SK-N-SH treated with all-trans-retinoic acid at 6 μM for 48 hours (cell line): ENCODE data around the gene WNT3.

Experiments
- CSDC2 ChIP-seq: fragments of 250-450 bp; sonication (Bioruptor Pico); IDR thresholded peaks from 2 replicates; pipeline ENCODE4 v1.5.0; 2020; ENCODE audit warnings: mild to moderate bottlenecking, moderate library complexity
- ESRRG ChIP-seq: fragments of 250-450 bp; sonication (Bioruptor Pico); IDR thresholded peaks from 2 replicates; pipeline ENCODE4 v1.6.1; 2021; ENCODE audit warnings: mild to moderate bottlenecking
- GLIS3 ChIP-seq: fragments of 250-450 bp; sonication (Bioruptor Pico); IDR thresholded peaks from 2 replicates; pipeline ENCODE4 v1.5.0; 2020; ENCODE audit warnings: mild to moderate bottlenecking, moderate library complexity
- ISL1 ChIP-seq: fragments of 250-450 bp; sonication (Bioruptor Pico); IDR thresholded peaks from 2 replicates; pipeline ENCODE4 v2.1.2; 2022; ENCODE audit warnings: mild to moderate bottlenecking, moderate library complexity
- PATZ1 ChIP-seq: fragments of 250-450 bp; sonication (Bioruptor Pico); IDR thresholded peaks from 2 replicates; pipeline ENCODE4 v1.8.0; 2020; ENCODE audit warnings: mild to moderate bottlenecking, moderate library complexity, borderline replicate concordance
- POU6F1 ChIP-seq: fragments of 250-450 bp; sonication (Bioruptor Pico); IDR thresholded peaks from 2 replicates; pipeline ENCODE4 v1.8.0; 2021; ENCODE audit warnings: low read depth, mild to moderate bottlenecking, moderate library complexity, borderline replicate concordance
- PPARA ChIP-seq: fragments of 250-450 bp; sonication (Bioruptor Pico); IDR thresholded peaks from 2 replicates; pipeline ENCODE4 v1.5.0; 2020; ENCODE audit warnings: mild to moderate bottlenecking, borderline replicate concordance
- RARB ChIP-seq: fragments of 250-450 bp; sonication (Bioruptor Pico); IDR thresholded peaks from 2 replicates; pipeline ENCODE4 v1.8.0; 2021; ENCODE audit warnings: mild to moderate bottlenecking, moderate library complexity
- ZC3H10 ChIP-seq: fragments of 250-450 bp; sonication (Bioruptor Pico); IDR thresholded peaks from 2 replicates; pipeline ENCODE4 v1.5.1; 2021; ENCODE audit warnings: mild to moderate bottlenecking, moderate library complexity
- ZFP3 ChIP-seq: fragments of 250-450 bp; sonication (Bioruptor Pico); IDR thresholded peaks from 2 replicates; pipeline ENCODE4 v1.5.0; 2020; ENCODE audit warnings: mild to moderate bottlenecking, moderate library complexity
- ZNF565 ChIP-seq: fragments of 450-650 bp; formaldehyde crosslinking; conservative IDR thresholded peaks from 2 replicates; pipeline ENCODE4 v1.5.0; 2020; ENCODE audit warnings: low read depth, mild to moderate bottlenecking, moderate library complexity
- ZNF8 ChIP-seq: fragments of 450-650 bp; formaldehyde crosslinking; IDR thresholded peaks from 2 replicates; pipeline ENCODE4 v1.5.0; 2020; ENCODE audit warnings: mild to moderate bottlenecking, moderate library complexity
- TF ChIP-seq, protein P1 (sequence below): fragments of 250-450 bp; sonication (Bioruptor Pico); IDR thresholded peaks from 2 replicates; pipeline ENCODE4 v1.5.1; 2020; ENCODE audit warnings: low read depth, mild to moderate bottlenecking, moderate library complexity

DNA sequence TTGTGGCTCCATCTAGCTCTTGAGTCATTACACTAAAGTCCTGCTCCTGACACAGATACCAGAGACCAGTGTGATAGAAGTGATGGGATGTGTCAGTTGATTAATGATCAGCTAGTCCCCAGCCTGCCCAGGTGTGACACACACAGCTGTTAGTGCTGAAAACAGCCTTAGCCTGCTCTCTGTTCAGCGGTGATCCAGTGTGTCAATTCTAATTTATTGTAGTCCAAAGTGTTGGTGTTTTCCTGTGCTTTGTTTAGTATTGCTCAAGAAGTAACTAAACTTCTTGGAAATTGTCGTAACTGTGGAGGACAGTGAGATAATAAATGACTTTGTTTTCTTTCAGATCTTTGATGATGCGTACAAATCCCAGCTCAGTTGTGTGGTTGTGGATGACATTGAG, 92.3 kb downstream of the WNT3 start:
- TF ChIP-seq PATZ1, result no peak
- no peak for TF ChIP-seq RARB (CRISPR knock-in tag)
- TF ChIP-seq POU6F1 (CRISPR knock-in tag), result no peak
- no peak for TF ChIP-seq GLIS3 (CRISPR knock-in tag)
- TF ChIP-seq ZNF8 (CRISPR knock-in tag), result no peak
- TF ChIP-seq ZC3H10 (CRISPR knock-in tag), result no peak
- TF ChIP-seq CSDC2 (CRISPR knock-in tag), result no peak
- TF ChIP-seq ISL1 (CRISPR knock-in tag), result no peak
- TF ChIP-seq ESRRG, result no peak
- no peak for TF ChIP-seq PPARA (CRISPR knock-in tag)
- TF ChIP-seq, protein P1, sequence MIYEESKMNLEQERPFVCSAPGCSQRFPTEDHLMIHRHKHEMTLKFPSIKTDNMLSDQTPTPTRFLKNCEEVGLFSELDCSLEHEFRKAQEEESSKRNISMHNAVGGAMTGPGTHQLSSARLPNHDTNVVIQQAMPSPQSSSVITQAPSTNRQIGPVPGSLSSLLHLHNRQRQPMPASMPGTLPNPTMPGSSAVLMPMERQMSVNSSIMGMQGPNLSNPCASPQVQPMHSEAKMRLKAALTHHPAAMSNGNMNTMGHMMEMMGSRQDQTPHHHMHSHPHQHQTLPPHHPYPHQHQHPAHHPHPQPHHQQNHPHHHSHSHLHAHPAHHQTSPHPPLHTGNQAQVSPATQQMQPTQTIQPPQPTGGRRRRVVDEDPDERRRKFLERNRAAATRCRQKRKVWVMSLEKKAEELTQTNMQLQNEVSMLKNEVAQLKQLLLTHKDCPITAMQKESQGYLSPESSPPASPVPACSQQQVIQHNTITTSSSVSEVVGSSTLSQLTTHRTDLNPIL (CRISPR knock-in tag), result no peak
- no peak for TF ChIP-seq ZFP3 (CRISPR knock-in tag)
- TF ChIP-seq ZNF565 (CRISPR knock-in tag), result no peak
